Subcutaneous abdominal adipose tissue (tissue), 5 donors: Measurements from ENCODE around the gene ZNF28.
"Not testable (repeated sequence)": the region's sequence is repeated elsewhere in the genome, so short reads cannot be mapped to it uniquely, and the experiment has no call there.

Experiments used
- H3K27ac ChIP-seq: one replicate; pipeline ENCODE4 v1.7.0; 2013; ENCODE audit warnings: low read depth, mild to moderate bottlenecking, inconsistent platforms, low read length, moderate library complexity
- H3K27me3 ChIP-seq, 5 donors: one replicate each; pipeline ENCODE4 v1.7.0; 2013; ENCODE audit warnings: low read length in 5 of 5, inconsistent platforms in 1 of 5; ENCODE audit not compliant: control insufficient read depth in 5 of 5, insufficient read depth in 4 of 5
- H3K36me3 ChIP-seq, 5 donors: one replicate each; pipeline ENCODE4 v1.7.0; 2013; ENCODE audit warnings: low read length in 5 of 5; ENCODE audit not compliant: control insufficient read depth in 5 of 5, insufficient read depth in 5 of 5
- H3K4me1 ChIP-seq, 5 donors: one replicate each; pipeline ENCODE4 v1.7.0; 2013; ENCODE audit warnings: low read length in 5 of 5, mild to moderate bottlenecking in 3 of 5, moderate library complexity in 1 of 5; ENCODE audit not compliant: control insufficient read depth in 5 of 5, insufficient read depth in 5 of 5
- H3K4me3 ChIP-seq, 5 donors: one replicate each; pipeline ENCODE4 v1.7.0; 2013; ENCODE audit warnings: low read length in 5 of 5, low read depth in 1 of 5
- H3K9ac ChIP-seq, 5 donors: one replicate each; pipeline ENCODE4 v1.7.0; 2013; ENCODE audit warnings: low read length in 5 of 5, mild to moderate bottlenecking in 4 of 5, moderate library complexity in 3 of 5
- H3K9me3 ChIP-seq, 5 donors: one replicate each; pipeline ENCODE4 v1.7.0; 2013; ENCODE audit warnings: low read length in 5 of 5; ENCODE audit not compliant: control insufficient read depth in 5 of 5
- donor health status: healthy.
- donor health status: healthy.
- donor health status: healthy.
- donor health status: healthy.
- donor health status: healthy.

The ZNF28 gene

DNA sequence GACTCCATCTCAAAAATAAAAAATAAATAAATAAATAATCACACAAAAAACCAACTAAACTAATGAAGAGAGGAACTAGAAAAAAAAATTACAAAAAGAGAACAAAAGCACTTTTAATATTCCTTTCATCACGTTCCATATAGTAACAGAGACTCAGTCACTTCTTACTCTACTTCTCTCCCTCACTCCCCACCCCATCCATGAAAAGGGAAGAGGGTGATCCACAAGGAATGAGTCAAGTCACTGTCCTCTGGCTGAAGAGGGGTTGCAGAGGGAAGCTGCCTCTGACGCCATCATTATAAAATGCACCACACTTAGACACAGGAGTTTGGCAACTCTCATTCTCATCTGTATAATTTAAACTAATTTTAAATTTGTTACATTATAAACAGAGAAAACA is 38.6 kb downstream of the ZNF28 start:
- H3K27ac ChIP-seq, H3K4me3 ChIP-seq, H3K9me3 ChIP-seq, H3K27me3 ChIP-seq, H3K9ac ChIP-seq: not testable (repeated sequence)
- Histone ChIP-seq H3K36me3 (peaks cover under 1 to 15% (median 7%) of the 10 kb centered on the region in 5 donors), H3K4me1 (peaks cover 0 to 18% (median 17%) of the 10 kb centered on the region in 5 donors)

DNA sequence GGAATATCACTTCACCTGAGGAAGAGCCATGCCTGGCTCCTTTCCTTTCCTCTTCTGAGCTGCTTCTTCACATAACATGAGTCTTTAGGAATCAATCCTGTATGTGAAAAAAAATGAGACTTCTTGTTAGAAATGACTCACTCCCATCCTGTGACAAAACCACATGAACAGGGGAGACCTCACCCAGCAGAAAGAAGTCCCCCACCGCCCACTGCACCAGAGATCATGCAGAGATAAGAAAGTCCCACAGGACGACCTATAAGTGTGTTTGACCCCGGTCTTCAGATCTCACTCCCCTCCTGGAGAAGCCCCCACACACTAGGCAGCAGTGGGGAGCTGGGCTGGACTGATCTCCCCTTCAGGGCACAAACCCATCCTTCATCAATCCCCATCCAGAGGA is 42.6 kb downstream of the ZNF28 start:
- H3K9ac ChIP-seq, result no peak overlapping the region
- H3K9me3 ChIP-seq, result no peaks in the 10 kb centered on the region
- no peaks in the 10 kb centered on the region for H3K4me1 ChIP-seq
- no peaks in the 10 kb centered on the region for H3K27me3 ChIP-seq
- H3K4me3 ChIP-seq, result no peak overlapping the region
- peaks cover 3 to 28% (median 10%) of the 10 kb centered on the region in 5 donors for H3K36me3 ChIP-seq
- no peak overlapping the region for H3K27ac ChIP-seq

- H3K9ac ChIP-seq, H3K4me3 ChIP-seq: not testable (repeated sequence)
Observed at GRCh38 chr19:52756447-52756846, 65.0 kb downstream of the ZNF28 start.

GRCh38 chr19:52749780-52750179 is 71.7 kb downstream of the ZNF28 start:
- no peak overlapping the region for H3K4me3 ChIP-seq
- no peak overlapping the region for H3K9ac ChIP-seq
- no peaks in the 10 kb centered on the region for H3K9me3 ChIP-seq
- no peaks in the 10 kb centered on the region for H3K27me3 ChIP-seq
- no peaks in the 10 kb centered on the region for H3K36me3 ChIP-seq
- peaks cover 0 to 9% (median 3%) of the 10 kb centered on the region in 5 donors for H3K4me1 ChIP-seq
- no peak overlapping the region for H3K27ac ChIP-seq

More at GRCh38 chr19:52756447-52756846, 65.0 kb downstream of the ZNF28 start:
- not testable (repeated sequence) for H3K27ac ChIP-seq, H3K9me3 ChIP-seq, H3K4me1 ChIP-seq, H3K36me3 ChIP-seq, H3K27me3 ChIP-seq

DNA sequence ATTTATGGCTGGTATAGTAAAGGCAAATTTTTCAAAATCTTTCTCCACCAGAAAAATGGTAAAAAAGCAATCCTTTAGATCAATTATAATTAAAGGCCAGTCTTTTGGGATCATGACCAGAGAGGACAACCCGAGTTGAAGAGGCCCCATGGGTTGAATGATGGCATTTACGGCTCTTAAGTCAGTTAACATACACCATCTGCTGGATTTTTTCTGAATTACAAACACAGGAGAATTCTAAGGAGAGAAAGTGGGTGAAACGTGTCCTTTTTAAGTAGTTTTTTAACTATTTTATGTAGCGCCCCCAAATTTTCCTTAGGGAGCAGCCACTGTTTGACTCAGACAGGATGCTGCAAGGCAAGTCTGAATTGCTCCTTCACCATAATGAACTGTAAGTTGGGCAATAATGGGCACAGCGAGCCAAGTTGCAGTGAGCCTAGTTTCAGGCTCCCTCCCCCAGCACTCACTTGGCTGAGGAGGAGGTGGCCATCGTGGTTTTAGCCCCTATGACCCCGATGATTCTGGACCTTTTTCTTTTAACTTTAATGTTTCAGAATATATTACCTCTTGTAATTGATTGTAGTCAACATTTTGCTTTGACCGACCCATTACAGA is 73.0 kb downstream of the ZNF28 start:
- Histone ChIP-seq H3K27ac (no peak overlapping the region), H3K9me3 (no peaks in the 10 kb centered on the region), H3K4me3 (no peak overlapping the region), H3K9ac (peak overlapping the region in 1 of 5 donors; percentile 2), H3K36me3 (no peaks in the 10 kb centered on the region), H3K4me1 (peaks cover 0 to 9% (median 3%) of the 10 kb centered on the region in 5 donors), H3K27me3 (no peaks in the 10 kb centered on the region)
